Progenitor cell of endocrine pancreas (in vitro differentiated cells): ENCODE results near the gene PNMA6F. TPM values are rescaled to one million over a fixed set of nuclear protein-coding genes. Genes with fewer than 3 reads are reported as not detected.
"Not testable (repeated sequence)": the region's sequence is repeated elsewhere in the genome, so short reads cannot be mapped to it uniquely, and the experiment has no call there.

Source experiments
- DNase-seq: peaks from one replicate; pipeline ENCODE4 v3.0.0; 2021; ENCODE audit warnings: low spot score; ENCODE audit not compliant: unreplicated experiment
- H3K27ac Mint-ChIP-seq: 2 replicates; pipeline ENCODE4 v1.8.0; 2021; ENCODE audit warnings: mild to moderate bottlenecking, moderate library complexity, mixed read lengths
- H3K27me3 Mint-ChIP-seq: 2 replicates; pipeline ENCODE4 v1.8.0; 2021; ENCODE audit warnings: mixed read lengths
- H3K36me3 Mint-ChIP-seq: 2 replicates; pipeline ENCODE4 v1.8.0; 2022; ENCODE audit warnings: mixed read lengths; ENCODE audit not compliant: insufficient read depth
- H3K4me1 Mint-ChIP-seq: 2 replicates; pipeline ENCODE4 v1.8.0; 2021; ENCODE audit warnings: low read depth, mixed read lengths
- H3K4me3 Mint-ChIP-seq: 2 replicates; pipeline ENCODE4 v1.8.0; 2021; ENCODE audit warnings: low read depth, mild to moderate bottlenecking, moderate library complexity, mixed read lengths
- H3K9me3 Mint-ChIP-seq: 2 replicates; pipeline ENCODE4 v1.8.0; 2021; ENCODE audit warnings: low read depth, mixed read lengths
- total RNA-seq: library from RNA; stranded (reverse); gene quantifications from 2 replicates; pipeline ENCODE4 v1.2.1, GENCODE V29; 2021

The PNMA6F gene
- total RNA-seq, 1 donor from 2014 or later: not detected

DNA sequence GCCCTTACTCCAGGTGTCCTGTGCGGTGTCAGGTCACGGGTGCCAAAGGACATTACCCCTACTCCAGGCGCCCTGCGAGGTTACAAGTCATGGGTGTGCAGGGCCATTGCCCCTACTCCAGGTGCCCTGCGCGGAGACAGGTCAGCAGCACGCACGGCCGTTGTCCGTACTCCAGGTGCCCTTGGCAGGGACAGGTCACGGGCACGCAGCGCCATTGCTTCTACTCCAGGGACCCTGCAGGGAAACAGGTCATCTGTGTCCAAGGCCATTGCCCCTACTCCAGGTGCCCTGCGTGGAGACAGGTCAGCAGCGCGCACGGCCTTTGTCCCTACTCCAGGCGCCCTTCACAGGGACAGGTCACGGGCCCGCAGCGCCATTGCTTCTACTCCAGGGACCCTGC is 49.0 kb downstream of the PNMA6F start:
- not testable (repeated sequence) for H3K4me1 Mint-ChIP-seq, H3K4me3 Mint-ChIP-seq, H3K9me3 Mint-ChIP-seq

DNA sequence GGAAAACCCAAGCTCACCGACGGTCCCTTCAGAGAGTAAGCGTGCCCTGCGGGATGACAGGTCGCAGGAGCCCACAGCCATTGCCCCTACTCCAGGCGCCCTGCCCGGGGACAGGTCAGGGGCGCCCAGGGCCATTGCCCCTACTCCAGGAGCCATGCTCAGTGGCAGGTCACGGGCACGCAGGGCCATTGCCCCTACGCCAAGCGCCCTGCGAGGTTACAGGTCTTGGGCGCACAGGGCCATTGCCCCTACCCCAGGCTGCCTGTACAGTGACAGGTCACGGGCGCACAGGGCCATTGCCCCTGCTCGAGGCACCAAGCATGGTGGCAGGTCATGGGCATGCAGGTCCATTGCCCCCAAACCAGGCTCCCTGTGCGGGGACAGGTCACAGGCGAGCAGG is 49.5 kb downstream of the PNMA6F start:
- not testable (repeated sequence) for H3K9me3 Mint-ChIP-seq, DNase-seq, H3K4me3 Mint-ChIP-seq, H3K4me1 Mint-ChIP-seq, H3K27me3 Mint-ChIP-seq, H3K27ac Mint-ChIP-seq, H3K36me3 Mint-ChIP-seq

More for the DNA sequence above, 49.0 kb downstream of the PNMA6F start:
- not testable (repeated sequence) for H3K36me3 Mint-ChIP-seq, H3K27me3 Mint-ChIP-seq, H3K27ac Mint-ChIP-seq, DNase-seq

Other genes starting within 250 kb of the PNMA6F start
- gene PNMA6A, start 249.3 kb downstream of the PNMA6F start, total RNA-seq: 6.9 and 7.0 TPM in 2 replicates
- gene MAGEA1, start 142.5 kb downstream of the PNMA6F start, total RNA-seq: not detected in 2 replicates
- gene ZNF275, start 12.4 kb upstream of the PNMA6F start, total RNA-seq: 11.9 and 12.2 TPM in 2 replicates
- gene PNMA6E, start 79.6 kb upstream of the PNMA6F start, total RNA-seq: not detected in 2 replicates
- 0.38 TPM in 2 replicates for gene ZFP92, start 89.7 kb upstream of the PNMA6F start, total RNA-seq
- 0.24 and 0.41 TPM in 2 replicates for gene TREX2, start 124.3 kb upstream of the PNMA6F start, total RNA-seq
- 22.3 and 22.9 TPM in 2 replicates for gene HAUS7, start 148.8 kb upstream of the PNMA6F start, total RNA-seq
- gene BGN, start 173.2 kb upstream of the PNMA6F start, total RNA-seq: 0.98 and 1.1 TPM in 2 replicates
- 0.11 and 0.60 TPM in 2 replicates for gene ATP2B3, start 195.9 kb upstream of the PNMA6F start, total RNA-seq